ENCODE data around the gene COX5A. TPM values are rescaled to one million over a fixed set of nuclear protein-coding genes. Genes with fewer than 3 reads are reported as not detected.

COX5A gene
- polyA plus RNA-seq, 1 donor from 2014 or later = 155 TPM

- no peaks in the 10 kb centered on the region for H3K36me3 ChIP-seq (ENCODE audit: insufficient read depth, low read length)
- H3F3A ChIP-seq (ENCODE audit: insufficient read depth, low read length, poor library complexity, severe bottlenecking) = no peaks in the 10 kb centered on the region
- peaks cover 52% of the 10 kb centered on the region for H3K27me3 ChIP-seq (ENCODE audit: insufficient read depth, low read depth, low read length)
- H3K9ac ChIP-seq (ENCODE audit: low read length) = no peak overlapping the region
- no peak overlapping the region for H2AFZ ChIP-seq (ENCODE audit: low read depth, low read length)
- no peaks in the 10 kb centered on the region for H4K20me1 ChIP-seq (ENCODE audit: insufficient read depth)
- no peaks in the 10 kb centered on the region for H3K9me3 ChIP-seq (ENCODE audit: low read length)
- no peaks in the 10 kb centered on the region for H3K9me2 ChIP-seq (ENCODE audit: insufficient read depth, low read length)
- no peak for TF ChIP-seq TAF1 (IDR thresholded peaks at IDR 0.05; ENCODE audit: low read depth)
- no peak for TF ChIP-seq RAD21 (conservative IDR thresholded peaks at IDR 0.05)
- TF ChIP-seq POLR2AphosphoS5 (IDR thresholded peaks at IDR 0.05) = no peak
- no peak for TF ChIP-seq REST (IDR thresholded peaks at IDR 0.05; ENCODE audit: borderline replicate concordance)
- TF ChIP-seq MXI1 (conservative IDR thresholded peaks at IDR 0.05; ENCODE audit: poor library complexity, severe bottlenecking) = no peak
- TF ChIP-seq, protein P1, sequence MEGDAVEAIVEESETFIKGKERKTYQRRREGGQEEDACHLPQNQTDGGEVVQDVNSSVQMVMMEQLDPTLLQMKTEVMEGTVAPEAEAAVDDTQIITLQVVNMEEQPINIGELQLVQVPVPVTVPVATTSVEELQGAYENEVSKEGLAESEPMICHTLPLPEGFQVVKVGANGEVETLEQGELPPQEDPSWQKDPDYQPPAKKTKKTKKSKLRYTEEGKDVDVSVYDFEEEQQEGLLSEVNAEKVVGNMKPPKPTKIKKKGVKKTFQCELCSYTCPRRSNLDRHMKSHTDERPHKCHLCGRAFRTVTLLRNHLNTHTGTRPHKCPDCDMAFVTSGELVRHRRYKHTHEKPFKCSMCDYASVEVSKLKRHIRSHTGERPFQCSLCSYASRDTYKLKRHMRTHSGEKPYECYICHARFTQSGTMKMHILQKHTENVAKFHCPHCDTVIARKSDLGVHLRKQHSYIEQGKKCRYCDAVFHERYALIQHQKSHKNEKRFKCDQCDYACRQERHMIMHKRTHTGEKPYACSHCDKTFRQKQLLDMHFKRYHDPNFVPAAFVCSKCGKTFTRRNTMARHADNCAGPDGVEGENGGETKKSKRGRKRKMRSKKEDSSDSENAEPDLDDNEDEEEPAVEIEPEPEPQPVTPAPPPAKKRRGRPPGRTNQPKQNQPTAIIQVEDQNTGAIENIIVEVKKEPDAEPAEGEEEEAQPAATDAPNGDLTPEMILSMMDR (IDR thresholded peaks at IDR 0.05; ENCODE audit: poor library complexity, severe bottlenecking) = no peak
- no peak for TF ChIP-seq EP300 (conservative IDR thresholded peaks at IDR 0.05; ENCODE audit: poor library complexity, severe bottlenecking)
- TF ChIP-seq EZH2 (IDR thresholded peaks at IDR 0.05; ENCODE audit: borderline replicate concordance, insufficient read depth, low read length, poor library complexity, severe bottlenecking) = no peak
- TF ChIP-seq SMC3 (conservative IDR thresholded peaks at IDR 0.05; ENCODE audit: poor library complexity) = no peak
- no peak overlapping the region for H3K27ac ChIP-seq (ENCODE audit: low read length)
- H3K4me2 ChIP-seq (ENCODE audit: low read length) = no peak overlapping the region
- H3K4me3 ChIP-seq (ENCODE audit: low read length) = no peak overlapping the region
- H3K79me2 ChIP-seq (replicated peaks; ENCODE audit: insufficient read depth, low read length) = no peaks in the 10 kb centered on the region
Observed at GRCh38 chr15:74955017-74955416, 17.1 kb upstream of the COX5A start.

DNA sequence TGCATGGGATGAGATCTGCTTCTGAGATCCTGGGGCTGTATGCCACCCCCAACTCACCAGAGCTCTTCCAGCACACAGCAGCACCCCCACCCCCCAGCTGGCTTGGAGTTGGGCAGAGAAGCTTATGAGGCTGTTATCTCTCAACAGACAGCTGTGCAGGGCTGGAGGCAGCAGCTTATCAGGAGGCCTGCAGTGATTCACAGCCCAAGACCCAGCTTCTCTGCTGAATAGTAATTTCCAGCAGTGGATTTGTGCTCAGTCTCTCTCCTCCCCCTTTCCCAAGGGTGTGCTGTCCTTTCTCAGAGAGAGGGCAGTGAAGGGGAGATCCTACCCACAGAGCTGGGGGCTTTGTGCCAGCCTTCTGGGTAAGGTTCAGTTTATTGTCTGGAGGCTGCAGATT lies 16.6 kb upstream of the COX5A start:
- Histone ChIP-seq H3K4me3 (ENCODE audit: low read length) (no peak overlapping the region), H3K9me3 (ENCODE audit: low read length) (no peaks in the 10 kb centered on the region)

More for the DNA sequence above, 16.6 kb upstream of the COX5A start:
- Histone ChIP-seq H3K79me2 (replicated peaks; ENCODE audit: insufficient read depth, low read length) (no peaks in the 10 kb centered on the region), H3K4me2 (ENCODE audit: low read length) (no peak overlapping the region), H3K36me3 (ENCODE audit: insufficient read depth, low read length) (no peaks in the 10 kb centered on the region), H3K9ac (ENCODE audit: low read length) (no peak overlapping the region), H3K27me3 (ENCODE audit: insufficient read depth, low read depth, low read length) (peaks cover 49% of the 10 kb centered on the region), H2AFZ (ENCODE audit: low read depth, low read length) (no peak overlapping the region), H3K27ac (ENCODE audit: low read length) (no peak overlapping the region), H3K9me2 (ENCODE audit: insufficient read depth, low read length) (no peaks in the 10 kb centered on the region), H3F3A (ENCODE audit: insufficient read depth, low read length, poor library complexity, severe bottlenecking) (no peaks in the 10 kb centered on the region), H4K20me1 (ENCODE audit: insufficient read depth) (no peaks in the 10 kb centered on the region)
- TF ChIP-seq MXI1 (conservative IDR thresholded peaks at IDR 0.05; ENCODE audit: poor library complexity, severe bottlenecking) = no peak
- no peak for TF ChIP-seq EZH2 (IDR thresholded peaks at IDR 0.05; ENCODE audit: borderline replicate concordance, insufficient read depth, low read length, poor library complexity, severe bottlenecking)

Measured in neural cell (in vitro differentiated cells).